K562 (cell line): ENCODE data around the gene AGRP. TPM values are rescaled to one million over a fixed set of nuclear protein-coding genes. Genes with fewer than 3 reads are reported as not detected.

Source experiments
- HEY1 ChIP-seq: fragments of 250-450 bp; sonication (Bioruptor Pico); IDR thresholded peaks from 2 replicates; pipeline ENCODE4 v1.5.0; 2020; ENCODE audit warnings: mild to moderate bottlenecking, moderate library complexity, borderline replicate concordance
- MBD2 ChIP-seq: sonication (generic); IDR thresholded peaks from 2 replicates; pipeline ENCODE4 v1.6.1; 2016; ENCODE audit warnings: low read depth, borderline replicate concordance
- PURB ChIP-seq: sonication (generic); formaldehyde crosslinking; IDR thresholded peaks from 2 replicates; pipeline ENCODE4 v1.9.0; 2021; ENCODE audit warnings: low read depth, mild to moderate bottlenecking, missing genetic modification reagents
- RBM25 ChIP-seq: fragments of 200-400 bp; formaldehyde crosslinking; IDR thresholded peaks from 2 replicates; pipeline ENCODE4 v1.6.1; 2018; ENCODE audit warnings: low read length, low read depth, moderate library complexity; ENCODE audit not compliant: severe bottlenecking
- SMARCB1 ChIP-seq: IDR thresholded peaks from 2 replicates; pipeline ENCODE4 v1.6.1; 2011; ENCODE audit warnings: improper control_type of control experiment, low read depth; ENCODE audit not compliant: insufficient read length
- WHSC1 ChIP-seq: IDR thresholded peaks from one replicate; pipeline ENCODE4 v1.6.1; 2012; ENCODE audit warnings: low read length, control low read depth, inconsistent platforms
- ZNF583 ChIP-seq: fragments of 250-450 bp; sonication (Bioruptor Pico); IDR thresholded peaks from 2 replicates; pipeline ENCODE4 v1.4.0; 2020
- ZNF75A ChIP-seq: fragments of 450-650 bp; formaldehyde crosslinking; IDR thresholded peaks from 2 replicates; pipeline ENCODE4 v1.4.0; 2020; ENCODE audit warnings: mild to moderate bottlenecking
- polyA plus RNA-seq, 8 experiments: library from polyadenylated mRNA; depleted of rRNA in 4 of 8; stranded (reverse) in 5 of 8; unstranded in 3 of 8; fragments of >200 nt; fragmentation: Nextera tagmentation in 2 of 8; fragmentation: Illumina TruSeq in 1 of 8; extraction: Ambion mirVana in 2 of 8; extraction: Trizol in 1 of 8; gene quantifications; 2 replicates each; pipeline versions ENCODE4 v1.2.1 to v1.2.3, GENCODE V29; 2011 to 2014; ENCODE audit warnings: inconsistent platforms in 1 of 8, missing spikeins in 1 of 8
- total RNA-seq, 7 experiments: library from RNA; depleted of rRNA in 6 of 7; stranded (reverse); fragments of >200 nt in 6 of 7; fragmentation: Illumina TruSeq in 2 of 7; extraction: Trizol in 2 of 7; gene quantifications; 2 replicates each; pipeline versions ENCODE4 v1.2.1 to v1.2.3, GENCODE V29; 2011 to 2021; ENCODE audit warnings: low replicate concordance in 1 of 7
- TF ChIP-seq, protein P1 (sequence below): sonication (generic); formaldehyde crosslinking; IDR thresholded peaks from 2 replicates; pipeline ENCODE4 v1.8.1; 2022; ENCODE audit warnings: missing genetic modification reagents
- TF ChIP-seq, protein P2 (sequence below): fragments of 450-650 bp; IDR thresholded peaks from 2 replicates; pipeline ENCODE4 v1.6.1; 2016; ENCODE audit warnings: missing biosample characterization, missing genetic modification characterization
- TF ChIP-seq, protein P3 (sequence below): sonication (generic); formaldehyde crosslinking; IDR thresholded peaks from 2 replicates; pipeline ENCODE4 v1.8.0; 2023; ENCODE audit warnings: mild to moderate bottlenecking, missing genetic modification reagents
- TF ChIP-seq, protein P4 (sequence below): fragments of 450-650 bp; IDR thresholded peaks from 2 replicates; pipeline ENCODE4 v1.6.1; 2016; ENCODE audit warnings: mild to moderate bottlenecking, moderate library complexity

AGRP gene
- total and polyA plus RNA-seq, 9 of the 15 experiments (the other 6 are each of a cell fraction or from before 2014, with no cell fraction given): not detected

DNA sequence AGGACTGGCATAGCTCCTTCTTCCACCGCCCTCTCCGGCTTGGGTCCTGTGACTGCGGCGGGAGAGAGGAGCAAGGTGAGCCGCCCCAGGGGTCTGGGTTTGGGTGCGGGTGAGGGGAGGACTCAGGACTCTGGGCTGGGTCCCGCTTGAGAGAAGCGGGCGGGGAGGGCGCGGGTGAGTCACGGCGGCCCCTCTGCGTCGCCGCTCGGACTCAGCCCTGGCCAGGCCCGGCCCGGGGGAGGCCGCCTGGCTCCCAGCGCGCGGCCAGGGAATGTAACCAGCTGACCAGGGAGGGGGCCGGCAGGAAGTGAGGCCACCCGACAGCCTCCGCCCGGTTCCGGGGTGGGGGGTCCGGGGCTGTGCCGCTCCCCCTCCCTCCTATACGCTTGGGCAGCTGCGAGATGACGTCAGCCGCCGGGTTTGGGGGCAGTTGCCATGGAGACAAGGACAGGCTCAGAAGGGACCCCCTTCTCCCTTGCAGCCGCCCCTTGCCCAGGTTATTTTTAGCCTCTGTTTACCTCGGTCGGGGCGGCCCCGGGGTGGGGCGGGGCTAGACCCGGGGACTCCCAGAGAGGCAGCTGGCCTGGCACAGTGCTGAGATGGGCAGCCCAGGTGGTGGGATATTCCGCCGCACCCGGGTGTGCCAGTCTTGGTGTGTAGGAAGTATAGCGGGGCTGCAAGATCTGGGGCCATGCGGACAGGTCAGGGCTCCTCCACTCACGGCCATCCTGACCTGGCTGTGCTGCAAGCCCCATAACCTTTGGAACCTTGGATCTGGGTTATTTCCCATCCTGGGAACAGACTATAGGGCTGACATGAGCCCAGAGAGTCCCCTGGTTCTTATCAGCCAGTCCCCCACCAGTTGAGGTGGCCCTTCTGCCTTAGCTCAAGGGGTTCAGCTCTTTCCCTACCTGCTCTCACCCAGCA lies 46.9 kb upstream of the AGRP start (continued):
- TF ChIP-seq, protein P1, sequence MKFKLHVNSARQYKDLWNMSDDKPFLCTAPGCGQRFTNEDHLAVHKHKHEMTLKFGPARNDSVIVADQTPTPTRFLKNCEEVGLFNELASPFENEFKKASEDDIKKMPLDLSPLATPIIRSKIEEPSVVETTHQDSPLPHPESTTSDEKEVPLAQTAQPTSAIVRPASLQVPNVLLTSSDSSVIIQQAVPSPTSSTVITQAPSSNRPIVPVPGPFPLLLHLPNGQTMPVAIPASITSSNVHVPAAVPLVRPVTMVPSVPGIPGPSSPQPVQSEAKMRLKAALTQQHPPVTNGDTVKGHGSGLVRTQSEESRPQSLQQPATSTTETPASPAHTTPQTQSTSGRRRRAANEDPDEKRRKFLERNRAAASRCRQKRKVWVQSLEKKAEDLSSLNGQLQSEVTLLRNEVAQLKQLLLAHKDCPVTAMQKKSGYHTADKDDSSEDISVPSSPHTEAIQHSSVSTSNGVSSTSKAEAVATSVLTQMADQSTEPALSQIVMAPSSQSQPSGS (CRISPR knock-in tag): no peak
- TF ChIP-seq, protein P2, sequence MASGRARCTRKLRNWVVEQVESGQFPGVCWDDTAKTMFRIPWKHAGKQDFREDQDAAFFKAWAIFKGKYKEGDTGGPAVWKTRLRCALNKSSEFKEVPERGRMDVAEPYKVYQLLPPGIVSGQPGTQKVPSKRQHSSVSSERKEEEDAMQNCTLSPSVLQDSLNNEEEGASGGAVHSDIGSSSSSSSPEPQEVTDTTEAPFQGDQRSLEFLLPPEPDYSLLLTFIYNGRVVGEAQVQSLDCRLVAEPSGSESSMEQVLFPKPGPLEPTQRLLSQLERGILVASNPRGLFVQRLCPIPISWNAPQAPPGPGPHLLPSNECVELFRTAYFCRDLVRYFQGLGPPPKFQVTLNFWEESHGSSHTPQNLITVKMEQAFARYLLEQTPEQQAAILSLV: no peak
- no peak for TF ChIP-seq SMARCB1
- TF ChIP-seq, protein P3, sequence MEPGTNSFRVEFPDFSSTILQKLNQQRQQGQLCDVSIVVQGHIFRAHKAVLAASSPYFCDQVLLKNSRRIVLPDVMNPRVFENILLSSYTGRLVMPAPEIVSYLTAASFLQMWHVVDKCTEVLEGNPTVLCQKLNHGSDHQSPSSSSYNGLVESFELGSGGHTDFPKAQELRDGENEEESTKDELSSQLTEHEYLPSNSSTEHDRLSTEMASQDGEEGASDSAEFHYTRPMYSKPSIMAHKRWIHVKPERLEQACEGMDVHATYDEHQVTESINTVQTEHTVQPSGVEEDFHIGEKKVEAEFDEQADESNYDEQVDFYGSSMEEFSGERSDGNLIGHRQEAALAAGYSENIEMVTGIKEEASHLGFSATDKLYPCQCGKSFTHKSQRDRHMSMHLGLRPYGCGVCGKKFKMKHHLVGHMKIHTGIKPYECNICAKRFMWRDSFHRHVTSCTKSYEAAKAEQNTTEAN (CRISPR knock-in tag): no peak
- no peak for TF ChIP-seq MBD2
- TF ChIP-seq ZNF75A (CRISPR knock-in tag): no peak
- TF ChIP-seq ZNF583 (CRISPR knock-in tag): no peak
- TF ChIP-seq, protein P4, sequence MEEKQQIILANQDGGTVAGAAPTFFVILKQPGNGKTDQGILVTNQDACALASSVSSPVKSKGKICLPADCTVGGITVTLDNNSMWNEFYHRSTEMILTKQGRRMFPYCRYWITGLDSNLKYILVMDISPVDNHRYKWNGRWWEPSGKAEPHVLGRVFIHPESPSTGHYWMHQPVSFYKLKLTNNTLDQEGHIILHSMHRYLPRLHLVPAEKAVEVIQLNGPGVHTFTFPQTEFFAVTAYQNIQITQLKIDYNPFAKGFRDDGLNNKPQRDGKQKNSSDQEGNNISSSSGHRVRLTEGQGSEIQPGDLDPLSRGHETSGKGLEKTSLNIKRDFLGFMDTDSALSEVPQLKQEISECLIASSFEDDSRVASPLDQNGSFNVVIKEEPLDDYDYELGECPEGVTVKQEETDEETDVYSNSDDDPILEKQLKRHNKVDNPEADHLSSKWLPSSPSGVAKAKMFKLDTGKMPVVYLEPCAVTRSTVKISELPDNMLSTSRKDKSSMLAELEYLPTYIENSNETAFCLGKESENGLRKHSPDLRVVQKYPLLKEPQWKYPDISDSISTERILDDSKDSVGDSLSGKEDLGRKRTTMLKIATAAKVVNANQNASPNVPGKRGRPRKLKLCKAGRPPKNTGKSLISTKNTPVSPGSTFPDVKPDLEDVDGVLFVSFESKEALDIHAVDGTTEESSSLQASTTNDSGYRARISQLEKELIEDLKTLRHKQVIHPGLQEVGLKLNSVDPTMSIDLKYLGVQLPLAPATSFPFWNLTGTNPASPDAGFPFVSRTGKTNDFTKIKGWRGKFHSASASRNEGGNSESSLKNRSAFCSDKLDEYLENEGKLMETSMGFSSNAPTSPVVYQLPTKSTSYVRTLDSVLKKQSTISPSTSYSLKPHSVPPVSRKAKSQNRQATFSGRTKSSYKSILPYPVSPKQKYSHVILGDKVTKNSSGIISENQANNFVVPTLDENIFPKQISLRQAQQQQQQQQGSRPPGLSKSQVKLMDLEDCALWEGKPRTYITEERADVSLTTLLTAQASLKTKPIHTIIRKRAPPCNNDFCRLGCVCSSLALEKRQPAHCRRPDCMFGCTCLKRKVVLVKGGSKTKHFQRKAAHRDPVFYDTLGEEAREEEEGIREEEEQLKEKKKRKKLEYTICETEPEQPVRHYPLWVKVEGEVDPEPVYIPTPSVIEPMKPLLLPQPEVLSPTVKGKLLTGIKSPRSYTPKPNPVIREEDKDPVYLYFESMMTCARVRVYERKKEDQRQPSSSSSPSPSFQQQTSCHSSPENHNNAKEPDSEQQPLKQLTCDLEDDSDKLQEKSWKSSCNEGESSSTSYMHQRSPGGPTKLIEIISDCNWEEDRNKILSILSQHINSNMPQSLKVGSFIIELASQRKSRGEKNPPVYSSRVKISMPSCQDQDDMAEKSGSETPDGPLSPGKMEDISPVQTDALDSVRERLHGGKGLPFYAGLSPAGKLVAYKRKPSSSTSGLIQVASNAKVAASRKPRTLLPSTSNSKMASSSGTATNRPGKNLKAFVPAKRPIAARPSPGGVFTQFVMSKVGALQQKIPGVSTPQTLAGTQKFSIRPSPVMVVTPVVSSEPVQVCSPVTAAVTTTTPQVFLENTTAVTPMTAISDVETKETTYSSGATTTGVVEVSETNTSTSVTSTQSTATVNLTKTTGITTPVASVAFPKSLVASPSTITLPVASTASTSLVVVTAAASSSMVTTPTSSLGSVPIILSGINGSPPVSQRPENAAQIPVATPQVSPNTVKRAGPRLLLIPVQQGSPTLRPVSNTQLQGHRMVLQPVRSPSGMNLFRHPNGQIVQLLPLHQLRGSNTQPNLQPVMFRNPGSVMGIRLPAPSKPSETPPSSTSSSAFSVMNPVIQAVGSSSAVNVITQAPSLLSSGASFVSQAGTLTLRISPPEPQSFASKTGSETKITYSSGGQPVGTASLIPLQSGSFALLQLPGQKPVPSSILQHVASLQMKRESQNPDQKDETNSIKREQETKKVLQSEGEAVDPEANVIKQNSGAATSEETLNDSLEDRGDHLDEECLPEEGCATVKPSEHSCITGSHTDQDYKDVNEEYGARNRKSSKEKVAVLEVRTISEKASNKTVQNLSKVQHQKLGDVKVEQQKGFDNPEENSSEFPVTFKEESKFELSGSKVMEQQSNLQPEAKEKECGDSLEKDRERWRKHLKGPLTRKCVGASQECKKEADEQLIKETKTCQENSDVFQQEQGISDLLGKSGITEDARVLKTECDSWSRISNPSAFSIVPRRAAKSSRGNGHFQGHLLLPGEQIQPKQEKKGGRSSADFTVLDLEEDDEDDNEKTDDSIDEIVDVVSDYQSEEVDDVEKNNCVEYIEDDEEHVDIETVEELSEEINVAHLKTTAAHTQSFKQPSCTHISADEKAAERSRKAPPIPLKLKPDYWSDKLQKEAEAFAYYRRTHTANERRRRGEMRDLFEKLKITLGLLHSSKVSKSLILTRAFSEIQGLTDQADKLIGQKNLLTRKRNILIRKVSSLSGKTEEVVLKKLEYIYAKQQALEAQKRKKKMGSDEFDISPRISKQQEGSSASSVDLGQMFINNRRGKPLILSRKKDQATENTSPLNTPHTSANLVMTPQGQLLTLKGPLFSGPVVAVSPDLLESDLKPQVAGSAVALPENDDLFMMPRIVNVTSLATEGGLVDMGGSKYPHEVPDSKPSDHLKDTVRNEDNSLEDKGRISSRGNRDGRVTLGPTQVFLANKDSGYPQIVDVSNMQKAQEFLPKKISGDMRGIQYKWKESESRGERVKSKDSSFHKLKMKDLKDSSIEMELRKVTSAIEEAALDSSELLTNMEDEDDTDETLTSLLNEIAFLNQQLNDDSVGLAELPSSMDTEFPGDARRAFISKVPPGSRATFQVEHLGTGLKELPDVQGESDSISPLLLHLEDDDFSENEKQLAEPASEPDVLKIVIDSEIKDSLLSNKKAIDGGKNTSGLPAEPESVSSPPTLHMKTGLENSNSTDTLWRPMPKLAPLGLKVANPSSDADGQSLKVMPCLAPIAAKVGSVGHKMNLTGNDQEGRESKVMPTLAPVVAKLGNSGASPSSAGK: no peak
- TF ChIP-seq HEY1 (CRISPR knock-in tag): no peak
- TF ChIP-seq WHSC1: no peak
- no peak for TF ChIP-seq RBM25
- TF ChIP-seq PURB (CRISPR knock-in tag): no peak
